GM19023 (cell line): ENCODE measurements around the gene RPL5.
"Not testable (repeated sequence)": the region's sequence is repeated elsewhere in the genome, so short reads cannot be mapped to it uniquely, and the experiment has no call there.

Experiments used
- ATAC-seq: cut with Tn5 transposase; IDR thresholded peaks from one replicate; pipeline ENCODE4 v1.9.1; 2021; ENCODE audit warnings: mild to moderate bottlenecking, moderate library complexity; ENCODE audit not compliant: unreplicated experiment

The RPL5 gene

DNA sequence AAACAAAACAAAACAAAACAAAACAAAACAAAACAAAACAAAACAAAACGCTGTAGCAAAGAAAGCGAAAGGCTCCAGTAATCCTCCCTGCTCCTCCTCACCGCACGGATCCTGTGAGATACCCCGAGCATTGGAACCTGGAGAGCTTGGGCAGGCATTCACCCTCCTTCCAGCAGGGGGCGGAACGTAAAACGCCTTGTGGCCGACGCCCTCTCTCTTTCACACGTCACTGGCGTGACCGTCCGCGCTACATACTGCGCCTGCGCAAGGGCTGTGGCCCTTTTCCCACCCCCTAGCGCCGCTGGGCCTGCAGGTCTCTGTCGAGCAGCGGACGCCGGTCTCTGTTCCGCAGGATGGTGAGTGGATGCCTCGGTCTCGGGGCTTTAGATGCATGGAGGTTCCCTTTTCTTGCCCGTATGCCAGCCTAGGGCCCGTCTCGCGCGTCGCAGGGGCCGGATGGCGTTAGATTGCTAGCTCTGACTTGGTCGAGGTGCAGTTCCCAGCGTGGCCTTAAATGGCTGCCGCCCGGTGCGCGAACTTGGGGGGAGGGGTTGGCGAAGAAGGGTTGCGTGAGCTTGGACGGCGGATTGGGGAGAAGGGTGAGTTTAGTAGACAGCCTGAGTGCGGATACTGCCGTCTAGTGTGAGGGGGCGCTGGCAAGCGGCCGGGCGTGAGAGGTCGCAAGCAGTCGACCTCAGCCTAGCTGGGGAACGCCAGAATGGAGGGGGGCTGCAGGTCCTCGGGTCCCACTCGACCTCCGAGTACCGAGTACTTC is at the start of gene RPL5:
RPL5 (plus strand) TSS at position 279 of the 775 bp plus-strand sequence; CDS start at position 354, 75 bp downstream.
- ATAC-seq, result peak; percentile 96

DNA sequence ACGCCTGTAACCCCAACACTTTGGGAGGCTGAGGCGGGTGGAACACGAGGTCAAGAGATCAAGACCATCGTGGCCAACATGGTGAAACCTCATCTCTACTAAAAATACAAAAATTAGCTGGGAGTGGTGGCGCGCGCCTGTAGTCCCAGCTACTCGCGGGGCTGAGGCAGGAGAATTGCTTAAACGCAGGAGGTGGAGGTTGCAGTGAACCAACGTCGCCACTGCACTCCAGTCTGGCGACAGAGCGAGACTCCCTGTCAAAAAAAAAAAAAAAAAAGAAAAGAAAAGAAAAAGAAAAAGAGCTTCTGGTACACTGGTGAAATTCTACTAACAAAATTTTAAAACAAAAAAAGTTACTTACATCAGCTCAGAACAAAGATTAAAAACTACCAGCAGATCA is 48.3 kb upstream of the RPL5 start:
- not testable (repeated sequence) for ATAC-seq

DNA sequence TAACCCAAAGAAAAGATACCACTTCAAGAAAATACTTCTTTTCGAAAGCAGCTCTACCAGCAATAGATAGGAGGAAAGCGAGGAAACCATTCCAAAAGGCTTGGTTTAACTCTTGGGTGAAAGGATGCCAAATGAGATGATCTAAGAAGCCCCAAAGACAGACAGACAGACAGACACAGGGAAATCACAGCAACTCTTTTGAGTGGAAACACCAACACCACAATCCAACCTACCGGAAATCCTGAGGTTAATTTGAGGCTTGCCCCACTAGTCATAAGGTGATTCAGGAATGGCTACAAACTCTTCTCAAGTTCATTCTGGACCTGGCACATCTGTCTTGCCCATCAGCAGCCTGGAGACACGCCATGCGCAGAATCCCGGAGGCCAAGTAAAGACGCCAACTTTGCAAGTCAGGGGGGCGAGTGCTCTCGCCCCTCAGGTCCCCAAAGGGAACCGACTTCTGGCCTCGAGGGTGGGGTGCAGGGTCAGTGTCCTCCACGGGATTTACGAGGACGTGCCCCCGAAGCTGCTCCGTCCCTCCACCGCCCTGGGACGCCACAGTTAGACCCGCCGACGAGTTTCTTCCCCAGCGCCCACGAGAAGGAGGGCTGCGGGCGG is 47.7 kb upstream of the RPL5 start:
- peak; percentile 4 for ATAC-seq

DNA sequence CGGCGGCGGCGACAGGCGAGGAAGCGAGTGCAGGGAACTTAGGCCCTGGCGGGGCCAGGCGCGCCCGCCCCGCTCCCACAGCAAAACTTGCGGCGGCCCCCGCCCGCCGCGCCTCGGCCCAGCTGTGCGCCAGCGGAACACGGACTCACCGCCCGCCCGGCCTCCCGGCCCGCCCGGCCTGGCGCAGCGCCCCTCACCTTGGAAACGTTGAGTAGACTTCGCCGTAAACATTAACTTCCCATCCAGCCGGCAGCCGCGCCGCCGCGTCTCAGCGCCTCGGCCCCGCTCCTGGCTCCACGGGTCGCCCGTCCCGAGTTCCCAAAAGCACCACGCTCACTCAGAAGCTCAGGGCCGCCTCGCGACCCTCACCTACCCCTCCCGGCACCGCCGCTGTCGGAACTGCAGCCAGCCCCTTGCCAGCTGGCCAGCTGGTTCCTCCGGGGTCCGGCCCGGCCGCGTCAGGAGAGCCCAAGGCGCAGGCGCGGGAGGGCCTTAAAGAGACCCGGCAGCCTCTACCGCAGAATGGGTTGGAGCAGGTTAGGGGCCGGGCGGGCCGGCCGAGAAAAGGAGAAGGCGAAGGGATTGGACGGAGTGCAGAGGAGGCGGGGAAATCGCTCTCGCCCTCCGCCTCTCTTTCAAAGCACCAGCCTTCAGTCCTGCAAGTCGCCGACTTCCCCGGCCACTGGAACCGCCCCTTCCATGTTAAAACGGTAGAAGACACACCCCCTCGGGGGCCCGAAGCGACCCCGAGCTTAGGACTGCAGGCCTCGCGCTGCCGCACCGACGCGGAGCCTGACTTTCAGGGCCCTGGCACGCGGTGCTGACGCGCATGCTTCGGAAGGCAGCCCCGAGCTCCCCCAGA is 47.0 kb upstream of the RPL5 start, which contains the start of gene EVI5:
EVI5 (minus strand) TSS at position 470 of the 862 bp plus-strand sequence. CDS start 48,562 bp downstream, outside the sequence.
- ATAC-seq, result peak; percentile 98

DNA sequence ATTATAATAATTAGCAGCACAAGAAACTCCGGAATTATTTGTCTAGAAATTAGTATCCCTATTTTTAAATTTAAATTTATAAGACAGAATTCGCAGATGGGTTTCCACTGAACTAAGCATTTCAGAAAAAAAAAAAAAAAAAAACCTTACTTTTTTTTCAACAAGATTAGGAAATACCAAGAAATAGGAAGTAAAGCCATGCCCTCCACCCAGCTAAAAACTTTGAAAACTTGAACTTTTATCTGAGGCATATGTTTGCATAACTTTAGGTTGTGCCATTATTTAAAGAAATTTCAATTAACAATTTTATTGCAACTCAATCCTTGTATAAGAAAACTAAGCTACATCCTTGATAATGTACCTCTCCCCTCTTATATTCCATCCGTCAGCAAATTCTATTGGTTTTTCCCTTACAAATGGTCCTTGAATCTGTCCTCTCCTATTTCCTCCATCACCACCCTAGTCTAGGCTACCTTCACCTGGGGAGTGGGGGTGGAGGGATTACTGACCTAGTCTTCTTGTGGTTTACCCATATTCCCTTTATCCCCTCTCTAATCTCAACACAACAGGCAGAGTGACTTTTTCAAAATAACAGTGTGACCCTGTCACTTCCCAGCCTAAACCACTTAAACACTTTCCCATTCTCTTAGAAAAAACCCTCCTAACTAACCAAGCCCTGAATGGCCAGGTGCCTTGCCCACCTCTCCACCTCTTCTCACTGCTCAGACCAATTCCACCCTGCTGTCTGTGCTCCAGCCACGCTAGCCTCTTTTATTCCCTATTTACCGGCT is 45.5 kb upstream of the RPL5 start:
- no peak for ATAC-seq

DNA sequence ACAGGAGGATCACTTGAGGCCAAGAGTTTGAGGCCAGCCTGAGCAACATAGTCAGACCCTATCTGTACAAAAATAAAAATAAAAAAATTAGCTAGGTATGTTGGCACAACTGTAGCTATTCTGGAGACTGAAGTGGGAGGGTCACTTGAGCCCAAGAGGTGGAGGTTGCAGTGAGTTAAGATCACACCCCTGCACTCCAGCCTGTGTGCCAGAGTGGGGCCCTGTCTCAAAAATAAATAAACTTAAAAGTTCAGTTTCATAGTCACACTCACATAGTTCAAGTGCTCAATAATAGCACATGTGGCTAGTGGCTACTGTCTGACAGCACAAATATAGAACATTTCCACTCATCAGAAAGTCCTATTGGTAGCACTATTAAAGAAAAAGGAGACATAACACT is 41.8 kb upstream of the RPL5 start:
- ATAC-seq, result no peak

DNA sequence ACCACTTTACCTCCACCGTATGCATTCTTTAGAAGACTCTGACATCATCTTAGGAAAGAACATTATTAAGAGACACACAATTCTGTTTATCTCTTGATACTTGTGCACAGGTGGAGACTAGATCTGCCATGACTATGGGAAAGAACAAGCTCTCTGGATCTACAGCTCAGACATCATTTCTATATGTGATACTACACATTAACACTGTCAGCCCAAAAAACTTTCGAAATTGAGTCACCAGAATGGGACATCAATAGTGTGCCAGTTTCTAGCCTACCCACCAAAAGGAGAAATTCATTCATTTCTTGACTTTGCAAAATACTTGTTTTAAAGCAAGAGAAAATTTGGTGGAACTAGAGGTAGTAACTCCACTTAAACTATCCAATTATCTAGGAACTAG is 41.0 kb upstream of the RPL5 start:
- ATAC-seq, result no peak

DNA sequence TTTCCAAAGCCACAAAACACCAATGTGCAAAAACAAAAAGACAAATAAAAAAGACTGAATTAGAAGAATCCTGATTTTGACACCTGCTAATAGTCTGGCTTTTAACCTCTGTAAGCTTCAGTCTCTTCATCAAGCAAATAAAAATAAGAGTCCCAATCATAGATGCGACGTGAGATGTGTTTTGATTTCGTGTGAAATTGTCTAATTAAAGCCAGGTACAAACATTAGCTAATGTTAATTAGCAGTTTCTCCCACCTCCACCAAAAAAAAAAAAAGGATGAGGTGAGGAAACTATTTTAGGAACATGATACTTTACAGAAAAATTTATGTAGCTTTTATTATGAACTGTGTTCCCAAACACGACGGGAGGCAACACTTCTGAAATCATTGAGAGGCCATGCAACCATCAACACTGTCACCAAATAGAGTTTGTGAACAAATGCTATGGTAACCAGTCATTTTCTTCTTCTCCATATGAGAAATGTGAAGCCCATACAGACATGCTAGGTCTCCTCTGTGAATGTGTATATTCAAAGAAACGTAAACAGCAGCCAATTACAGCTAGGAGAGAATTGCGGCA is 40.3 kb upstream of the RPL5 start:
- ATAC-seq, result no peak

DNA sequence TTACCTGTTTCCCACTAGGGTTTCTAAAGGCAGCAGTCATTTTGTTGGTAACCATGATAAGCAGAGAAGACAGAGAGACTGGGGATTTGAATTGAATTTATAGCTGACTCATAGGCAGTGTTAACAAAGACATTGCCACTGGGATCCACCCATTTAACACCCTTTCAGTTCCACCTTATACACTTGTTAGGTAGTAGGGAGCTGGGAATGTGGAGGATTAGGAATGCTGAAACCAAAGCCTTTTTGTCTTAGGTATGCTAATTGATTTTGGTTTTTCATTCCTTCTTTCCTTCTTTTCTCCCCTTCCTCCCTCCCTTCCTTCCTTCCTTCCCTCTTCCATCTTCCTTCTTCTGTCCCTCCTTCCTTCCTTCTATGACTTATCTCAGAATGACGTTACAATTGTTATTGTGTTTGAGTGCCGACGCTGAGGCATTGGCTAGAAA is 39.5 kb upstream of the RPL5 start:
- ATAC-seq, result no peak

DNA sequence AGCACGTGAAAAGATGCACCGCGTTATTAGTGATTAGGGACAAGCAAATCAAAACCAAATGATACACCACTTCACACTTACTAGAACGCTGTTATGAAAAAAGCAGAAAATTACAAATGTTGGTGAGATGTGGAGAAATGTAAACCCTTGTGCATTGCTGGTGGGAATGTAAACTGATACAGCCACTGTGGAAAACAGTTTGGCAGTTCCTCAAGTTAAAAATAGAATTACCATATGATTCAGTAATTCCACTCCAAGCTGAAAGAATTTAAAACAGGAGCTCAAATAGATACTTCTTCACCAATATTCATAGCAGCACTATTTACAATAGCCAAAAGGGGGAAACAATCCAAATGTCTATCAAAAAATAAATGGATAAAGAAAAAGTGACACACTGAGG is 36.7 kb upstream of the RPL5 start:
- no peak for ATAC-seq

DNA sequence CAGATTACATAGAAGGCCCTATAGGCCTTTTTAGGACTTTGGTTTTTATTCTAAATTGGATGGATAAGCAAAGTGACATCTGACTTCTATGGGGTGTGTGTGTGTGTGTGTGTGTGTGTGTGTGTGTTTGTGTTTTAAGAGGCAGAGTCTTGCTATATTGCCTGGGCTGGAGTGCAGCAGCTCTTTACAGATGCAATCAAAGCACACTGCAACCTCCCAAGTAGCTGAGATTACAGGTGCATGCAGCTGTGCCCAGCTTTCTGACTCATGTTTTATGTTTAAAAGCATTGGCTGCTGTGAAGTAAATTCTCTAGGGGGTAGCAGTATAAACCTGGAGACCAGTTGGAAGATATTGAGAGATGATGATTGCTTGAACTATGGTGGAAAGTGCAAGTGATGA is 34.5 kb upstream of the RPL5 start:
- ATAC-seq, result no peak

DNA sequence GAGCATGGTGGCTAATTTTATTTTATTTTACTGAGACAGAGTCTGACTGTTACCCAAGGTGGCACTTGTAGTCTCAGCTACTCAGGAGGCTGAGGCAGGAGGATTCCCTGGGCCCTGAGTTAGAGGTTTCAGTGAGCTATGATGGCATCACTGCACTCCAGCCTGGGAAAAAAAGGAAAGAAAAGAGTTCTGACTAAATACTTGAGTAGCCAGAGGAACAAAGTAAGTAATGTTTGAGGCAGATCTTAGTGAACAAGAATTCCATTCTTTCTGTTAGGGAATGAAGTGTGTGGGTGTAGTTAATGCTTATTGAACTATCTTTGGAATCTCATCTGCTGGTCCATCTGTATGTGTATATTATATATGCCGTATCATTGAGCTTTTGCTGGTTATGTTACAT is 33.9 kb upstream of the RPL5 start:
- ATAC-seq, result no peak

DNA sequence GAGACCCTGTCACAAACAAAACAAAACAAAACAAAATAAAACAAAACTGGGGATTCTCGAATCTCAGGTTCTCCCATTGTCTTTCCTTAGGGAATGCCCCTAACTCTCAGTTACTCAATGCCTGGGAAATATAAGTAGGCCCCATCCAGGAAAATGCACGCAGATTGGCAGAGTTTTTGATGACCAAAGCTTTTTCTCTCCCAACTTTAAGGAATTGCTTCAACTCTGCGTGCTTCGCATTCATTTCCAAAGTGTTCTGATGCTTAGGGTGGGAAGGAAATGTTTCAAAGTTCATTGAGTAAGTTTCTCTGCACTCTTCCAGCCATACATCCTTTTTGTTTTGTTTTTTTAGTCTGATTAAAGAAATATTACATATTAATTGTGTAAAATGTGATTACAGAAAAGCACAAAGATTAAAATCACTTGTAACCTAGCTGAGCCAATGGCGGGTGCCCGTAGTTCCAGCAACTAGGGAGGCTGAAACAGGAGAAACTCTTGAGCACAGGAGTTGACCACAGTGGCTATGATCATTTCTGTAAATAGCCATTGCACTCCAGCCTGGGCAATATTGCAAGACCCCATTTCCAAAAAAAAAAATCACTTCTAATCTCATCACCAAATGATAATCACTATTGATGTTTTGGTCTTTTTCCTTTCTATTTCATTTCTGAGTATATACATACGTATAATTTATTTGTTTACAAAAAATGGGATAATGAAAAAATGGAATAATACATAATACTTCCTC is 28.5 kb upstream of the RPL5 start:
- no peak for ATAC-seq

DNA sequence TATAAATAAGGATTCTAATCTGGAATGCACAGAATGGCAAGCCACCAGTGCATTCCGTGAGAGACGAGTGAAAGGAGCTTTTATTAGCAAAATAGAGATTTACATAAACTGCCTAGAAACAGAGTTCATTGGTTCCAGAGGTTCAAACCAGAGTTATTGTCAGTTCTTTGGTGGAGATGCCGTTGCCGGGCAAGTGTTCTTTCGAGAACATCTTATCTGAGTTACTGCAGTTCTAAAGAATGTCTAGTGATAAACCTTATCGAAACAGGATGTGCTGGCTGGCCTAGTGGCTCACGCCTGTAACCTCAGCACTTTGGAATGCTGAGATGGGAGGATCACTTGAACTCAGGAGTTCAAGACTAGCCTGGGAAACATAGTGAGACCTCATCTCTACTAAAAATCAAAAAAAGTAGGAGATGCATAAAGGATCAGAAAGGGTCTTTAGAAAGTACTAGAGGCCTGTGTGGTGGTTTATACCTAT is 27.1 kb upstream of the RPL5 start:
- ATAC-seq, result no peak

DNA sequence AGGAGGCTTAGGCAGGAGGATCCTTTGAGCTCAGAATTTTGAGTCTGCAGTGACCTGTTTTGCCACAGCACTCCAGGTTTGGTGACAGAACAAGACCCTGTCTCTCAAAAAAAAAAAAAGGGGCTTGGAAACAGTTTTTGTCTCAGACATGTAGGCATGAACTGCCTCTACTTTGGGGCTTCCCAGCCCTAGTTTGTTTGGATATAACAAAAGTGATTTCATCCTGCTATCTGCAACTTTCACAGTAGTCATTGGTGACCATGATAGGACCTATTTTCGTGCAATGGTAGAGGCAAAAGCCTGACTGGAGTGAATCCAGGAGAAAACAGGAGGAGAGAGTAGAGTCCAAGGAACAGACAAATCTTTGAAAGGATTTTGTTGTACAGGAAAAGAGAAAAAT is 26.6 kb upstream of the RPL5 start:
- no peak for ATAC-seq

DNA sequence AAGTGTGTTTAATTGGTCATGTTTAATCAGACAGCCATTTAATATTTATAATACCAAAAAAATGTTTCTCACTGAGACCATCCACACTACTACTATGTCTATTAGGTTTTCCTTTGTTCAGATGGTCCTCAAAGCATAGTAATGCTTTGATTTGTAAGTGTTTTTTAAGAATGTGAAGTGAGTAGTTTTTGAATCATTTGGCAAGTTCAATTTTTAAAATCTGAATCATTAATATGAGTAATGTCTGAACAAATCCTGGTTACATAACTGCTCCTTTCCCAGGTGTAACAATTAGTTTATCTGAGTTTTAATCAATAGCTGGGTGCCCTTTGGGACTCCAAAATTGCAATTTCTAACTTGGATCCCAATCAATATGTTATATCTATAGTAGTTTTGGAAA is 23.5 kb upstream of the RPL5 start:
- ATAC-seq, result no peak

DNA sequence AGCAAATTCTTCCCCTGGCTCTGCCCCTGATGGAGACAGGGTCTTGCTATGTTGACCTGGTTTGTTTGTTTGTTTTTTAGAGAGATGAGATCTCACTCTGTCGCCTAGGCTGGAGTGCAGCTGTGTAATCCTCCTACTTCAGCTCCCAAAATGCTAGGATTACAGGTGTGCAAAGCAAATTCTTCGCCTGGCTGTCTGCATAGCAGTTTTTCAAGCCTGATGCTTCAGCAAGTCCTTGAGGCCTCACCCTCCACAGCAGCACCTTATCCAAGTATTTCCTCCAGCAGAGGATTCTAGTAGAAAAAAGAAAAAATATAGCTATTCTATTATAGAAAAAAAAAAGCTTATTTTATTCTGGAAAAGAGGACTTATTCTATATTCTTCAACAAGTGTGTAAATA is 15.1 kb upstream of the RPL5 start:
- ATAC-seq, result no peak

DNA sequence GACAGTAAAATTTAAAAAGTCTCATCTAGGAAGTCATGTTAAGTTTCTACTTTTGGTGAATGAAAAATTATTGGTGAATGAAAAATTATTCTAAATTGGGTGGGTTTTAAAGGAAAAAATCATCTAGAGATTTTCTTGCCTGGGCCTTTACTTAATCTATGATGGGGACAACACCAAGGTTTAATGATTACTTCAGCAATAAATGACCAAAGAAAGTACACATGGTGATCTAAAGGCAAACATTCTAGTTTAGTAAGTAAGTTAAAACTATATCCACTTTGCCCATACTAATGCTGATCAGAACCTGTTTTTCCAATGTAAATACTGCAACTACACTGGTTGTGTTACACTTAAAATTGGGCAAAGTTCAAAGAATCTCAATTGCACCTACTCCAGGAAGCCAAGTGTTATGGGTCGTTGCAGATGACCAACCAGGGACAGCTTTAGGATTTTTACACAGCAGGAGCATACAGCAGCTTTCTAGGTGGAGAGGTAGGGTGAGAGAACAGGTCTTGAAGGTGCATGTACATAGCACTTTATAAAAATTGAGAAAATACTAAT is 14.6 kb upstream of the RPL5 start:
- no peak for ATAC-seq
